Right cardiac atrium (tissue), 5 donors: ENCODE results near the gene FKBP2. TPM values are rescaled to one million over a fixed set of nuclear protein-coding genes. Genes with fewer than 3 reads are reported as not detected.

Source experiments
- ATAC-seq, 2 donors: fragments of 200-7000 bp; cut with Tn5 transposase; one replicate each; pipeline versions ENCODE4 v1.8.0 to v1.9.1; 2020; ENCODE audit warnings: moderate library complexity in 2 of 2, mild to moderate bottlenecking in 1 of 2
- DNase-seq, 3 donors: peaks; one replicate each; pipeline ENCODE4 v3.0.0-alpha.2; 2020
- H3K27ac ChIP-seq: one replicate; pipeline ENCODE4 v1.5.1; 2013; ENCODE audit warnings: mild to moderate bottlenecking, low read length, control low read depth, moderate library complexity
- H3K27me3 ChIP-seq: one replicate; pipeline ENCODE4 v1.6.1; 2013; ENCODE audit not compliant: control insufficient read depth, insufficient read depth
- H3K4me1 ChIP-seq: one replicate; pipeline ENCODE4 v1.6.1; 2013; ENCODE audit warnings: low read length; ENCODE audit not compliant: control insufficient read depth, insufficient read depth
- H3K4me3 ChIP-seq: one replicate; pipeline ENCODE4 v1.5.1; 2013; ENCODE audit warnings: low read length, control low read depth
- H3K9me3 ChIP-seq: one replicate; pipeline ENCODE4 v1.6.1; 2013; ENCODE audit warnings: low read length; ENCODE audit not compliant: control insufficient read depth
- WGBS: extraction: QIAGEN DNeasy Blood & Tissue Kit; methylation state at CpG from one replicate; pipeline ENCODE4 v1.1.7; 2013; 5-methylcytosine and 5-hydroxymethylcytosine counted together
- intact Hi-C, 4 donors: fragments of 100-400 bp; cut with DNase I; formaldehyde crosslinking; loops; one replicate each; pipeline versions ENCODE4 v1.11.0 to v1.14.0; 2022 to 2023
- polyA plus RNA-seq: library from polyadenylated mRNA; stranded (reverse); fragments of 200-250 nt; gene quantifications from one replicate; pipeline ENCODE4 v1.2.3, GENCODE V29; 2013
- total RNA-seq, 4 donors: library from RNA; stranded (reverse); fragmentation: NEBNext Ultra II Directional; extraction: Animal tissue kit (Norgen Biotek cat#: 25700); gene quantifications; one replicate each; pipeline ENCODE4 v1.2.1, GENCODE V29; 2021
- donor health status: healthy with polysubstance abuse.
- donor health status: DM: no; HTN: yes; CAD: no.
- donor health status: DM: no; HTN: no; CAD: no.
- donor health status: DM: no; HTN: yes; CAD: no; lungs with severe emphysema.
- donor health status: DM: yes; HTN: yes; CAD: no.

FKBP2 gene
- total and polyA plus RNA-seq, 5 donors, result 33.5 to 173 (median 66.1) TPM

GRCh38 chr11:64290352-64291261 lies 49.7 kb downstream of the FKBP2 start:
- H3K27ac ChIP-seq, result no peak overlapping the region
- DNase-seq, result no peak
- WGBS, result 47% methylated on average over 10 of the region's 10 CpGs
- no peaks in the 10 kb centered on the region for H3K9me3 ChIP-seq
- peaks cover 5% of the 10 kb centered on the region for H3K4me1 ChIP-seq
- no peaks in the 10 kb centered on the region for H3K27me3 ChIP-seq
- intact Hi-C loops, result no loop called here
- H3K4me3 ChIP-seq, result no peak overlapping the region
- ATAC-seq, result no peak

- Histone ChIP-seq H3K4me1 (peaks cover 5% of the 10 kb centered on the region), H3K27me3 (no peaks in the 10 kb centered on the region), H3K4me3 (peak within 1 kb of the TSS; percentile 39), H3K27ac (no peak within 1 kb of the TSS), H3K9me3 (no peaks in the 10 kb centered on the region)
- DNase-seq (no peak), ATAC-seq (no peak)
- 3% methylated on average over 45 of the region's 45 CpGs for WGBS
- intact Hi-C loops, result no loop called here
Observed at GRCh38 chr11:64291262-64291751, 50.4 kb downstream of the FKBP2 start, which contains the start of gene KCNK4. TSS of gene KCNK4 (plus strand) at chr11:64291302. CDS start at chr11:64293019, 1,717 bp downstream.

- Histone ChIP-seq H3K27me3 (no peaks in the 10 kb centered on the region), H3K9me3 (no peaks in the 10 kb centered on the region), H3K27ac (no peak overlapping the region), H3K4me3 (peak overlapping the region; percentile 39), H3K4me1 (peaks cover 3% of the 10 kb centered on the region)
- ATAC-seq, result no peak
- no peak for DNase-seq
- under 1% methylated on average over 96 of the region's 96 CpGs for WGBS
- intact Hi-C loops, result no loop called here
Observed at GRCh38 chr11:64291752-64292459, 51.0 kb downstream of the FKBP2 start.

DNA sequence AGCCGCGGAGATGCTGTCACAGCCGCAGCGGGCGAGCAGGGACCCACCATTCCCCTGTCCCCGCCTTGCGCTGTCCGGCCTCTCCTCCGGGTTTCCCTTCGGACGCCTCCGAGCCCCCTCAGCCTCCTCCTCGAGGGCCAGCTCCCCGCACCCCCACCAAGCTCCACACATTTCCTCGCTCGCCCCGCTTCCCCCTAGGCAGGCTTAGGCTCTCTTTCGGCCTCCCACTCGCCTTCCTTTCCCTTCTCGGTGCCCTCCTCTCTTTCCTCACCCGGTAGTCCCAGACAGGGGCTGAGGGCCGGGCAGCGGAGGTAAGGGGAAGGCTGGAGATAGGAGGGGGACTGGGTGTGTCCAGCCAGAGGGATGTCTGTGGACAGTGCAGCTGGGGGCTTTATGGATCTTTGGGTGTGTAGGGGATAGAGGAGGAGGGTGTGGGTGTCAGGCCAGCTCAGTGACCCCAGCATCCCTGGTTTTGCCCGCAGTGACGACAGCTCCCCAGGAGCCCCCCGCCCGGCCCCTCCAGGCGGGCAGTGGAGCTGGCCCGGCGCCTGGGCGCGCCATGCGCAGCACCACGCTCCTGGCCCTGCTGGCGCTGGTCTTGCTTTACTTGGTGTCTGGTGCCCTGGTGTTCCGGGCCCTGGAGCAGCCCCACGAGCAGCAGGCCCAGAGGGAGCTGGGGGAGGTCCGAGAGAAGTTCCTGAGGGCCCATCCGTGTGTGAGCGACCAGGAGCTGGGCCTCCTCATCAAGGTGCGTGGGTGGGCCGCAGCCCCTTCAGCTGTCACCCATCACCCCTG lies 51.8 kb downstream of the FKBP2 start:
- Histone ChIP-seq H3K27me3 (no peaks in the 10 kb centered on the region), H3K4me1 (peaks cover 3% of the 10 kb centered on the region), H3K27ac (no peak overlapping the region), H3K9me3 (no peaks in the 10 kb centered on the region), H3K4me3 (peak overlapping the region; percentile 39)
- ATAC-seq (peak in 1 of 2 donors; percentile 12), DNase-seq (no peak)
- intact Hi-C loops, result no loop called here
- WGBS, result 32% methylated on average over 42 of the region's 42 CpGs

Other genes with a start within 250 kb of the FKBP2 start
- gene FLRT1, start 205.2 kb upstream of the FKBP2 start, total RNA-seq, result 1 to 10 TPM in 3 of 4 donors, under 1 TPM in 1; 0.92 to 2.0 (median 1.6) TPM
- 1.5 TPM for gene FLRT1, start 205.2 kb upstream of the FKBP2 start, polyA plus RNA-seq
- 10 to 100 TPM; 40.4 to 62.2 (median 52.6) TPM for gene MACROD1, start 75.0 kb upstream of the FKBP2 start, total RNA-seq
- gene MACROD1, start 75.0 kb upstream of the FKBP2 start, polyA plus RNA-seq, result 63.8 TPM
- 100 to 1,000 TPM in 2 of 4 donors, 10 to 100 TPM in 2; 93.0 to 170 (median 122) TPM for gene STIP1, start 54.9 kb upstream of the FKBP2 start, total RNA-seq
- 99.7 TPM for gene STIP1, start 54.9 kb upstream of the FKBP2 start, polyA plus RNA-seq
- gene FERMT3, start 34.4 kb upstream of the FKBP2 start, total RNA-seq, result 10 to 100 TPM in 3 of 4 donors, 1 to 10 TPM in 1; 5.9 to 17.5 (median 12.3) TPM
- gene FERMT3, start 34.4 kb upstream of the FKBP2 start, polyA plus RNA-seq, result 5.2 TPM
- 10 to 100 TPM; 55.3 to 78.1 (median 67.4) TPM for gene TRPT1, start 14.9 kb upstream of the FKBP2 start, total RNA-seq
- gene TRPT1, start 14.9 kb upstream of the FKBP2 start, polyA plus RNA-seq, result 95.4 TPM
- 10 to 100 TPM; 71.7 to 82.1 (median 78.1) TPM for gene NUDT22, start 14.8 kb upstream of the FKBP2 start, total RNA-seq
- gene NUDT22, start 14.8 kb upstream of the FKBP2 start, polyA plus RNA-seq, result 65.7 TPM
- gene DNAJC4, start 10.5 kb upstream of the FKBP2 start, total RNA-seq, result 10 to 100 TPM; 46.3 to 61.0 (median 49.5) TPM
- gene DNAJC4, start 10.5 kb upstream of the FKBP2 start, polyA plus RNA-seq, result 95.7 TPM
- 100 to 1,000 TPM; 290 to 377 (median 344) TPM for gene VEGFB, start 6.5 kb upstream of the FKBP2 start, total RNA-seq
- gene VEGFB, start 6.5 kb upstream of the FKBP2 start, polyA plus RNA-seq, result 340 TPM
- 100 to 1,000 TPM in 2 of 4 donors, 10 to 100 TPM in 2; 75.3 to 146 (median 105) TPM for gene PPP1R14B, start 5.8 kb downstream of the FKBP2 start, total RNA-seq
- gene PPP1R14B, start 5.8 kb downstream of the FKBP2 start, polyA plus RNA-seq, result 99.9 TPM
- gene PLCB3, start 10.4 kb downstream of the FKBP2 start, total RNA-seq, result 10 to 100 TPM; 10.9 to 14.2 (median 13.7) TPM
- gene PLCB3, start 10.4 kb downstream of the FKBP2 start, polyA plus RNA-seq, result 7.9 TPM
- 100 to 1,000 TPM in 3 of 4 donors, 10 to 100 TPM in 1; 87.5 to 135 (median 111) TPM for gene BAD, start 43.6 kb downstream of the FKBP2 start, total RNA-seq
- gene BAD, start 43.6 kb downstream of the FKBP2 start, polyA plus RNA-seq, result 164 TPM
- gene GPR137, start 44.8 kb downstream of the FKBP2 start, total RNA-seq, result 10 to 100 TPM; 31.3 to 41.7 (median 38.5) TPM
- 35.2 TPM for gene GPR137, start 44.8 kb downstream of the FKBP2 start, polyA plus RNA-seq
- gene KCNK4, start 50.2 kb downstream of the FKBP2 start, total RNA-seq, result not detected
- gene KCNK4, start 50.2 kb downstream of the FKBP2 start, polyA plus RNA-seq, result 0.05 TPM
- not detected for gene CATSPERZ, start 59.3 kb downstream of the FKBP2 start, total RNA-seq
- gene CATSPERZ, start 59.3 kb downstream of the FKBP2 start, polyA plus RNA-seq, result 0.14 TPM
- gene ESRRA, start 64.4 kb downstream of the FKBP2 start, total RNA-seq, result 100 to 1,000 TPM; 132 to 171 (median 141) TPM
- gene ESRRA, start 64.4 kb downstream of the FKBP2 start, polyA plus RNA-seq, result 199 TPM
- 100 to 1,000 TPM in 3 of 4 donors, 10 to 100 TPM in 1; 91.7 to 103 (median 102) TPM for gene TRMT112, start 76.5 kb downstream of the FKBP2 start, total RNA-seq
- 144 TPM for gene TRMT112, start 76.5 kb downstream of the FKBP2 start, polyA plus RNA-seq
- 100 to 1,000 TPM; 258 to 356 (median 315) TPM for gene PRDX5, start 77.0 kb downstream of the FKBP2 start, total RNA-seq
- gene PRDX5, start 77.0 kb downstream of the FKBP2 start, polyA plus RNA-seq, result 683 TPM
- gene CCDC88B, start 99.1 kb downstream of the FKBP2 start, total RNA-seq, result 10 to 100 TPM in 3 of 4 donors, 1 to 10 TPM in 1; 5.9 to 14.4 (median 11.6) TPM
- gene CCDC88B, start 99.1 kb downstream of the FKBP2 start, polyA plus RNA-seq, result 25.1 TPM
- 10 to 100 TPM; 17.0 to 17.6 (median 17.1) TPM for gene RPS6KA4, start 118.1 kb downstream of the FKBP2 start, total RNA-seq
- gene RPS6KA4, start 118.1 kb downstream of the FKBP2 start, polyA plus RNA-seq, result 12.8 TPM